Measurements from ENCODE around the gene CERS6.
"Not testable (repeated sequence)": the region's sequence is repeated elsewhere in the genome, so short reads cannot be mapped to it uniquely, and the experiment has no call there.

CERS6 gene

GRCh38 chr2:168502852-168503251 is 46.8 kb downstream of the CERS6 start:
- DNase-seq = not testable (repeated sequence)

- no peak for DNase-seq
These were observed 47.8 kb downstream of the CERS6 start for GRCh38 chr2:168503901-168504300.

GRCh38 chr2:168504323-168504722 is 48.3 kb downstream of the CERS6 start:
- DNase-seq = no peak

GRCh38 chr2:168510125-168510756 is 54.2 kb downstream of the CERS6 start:
- no peak for DNase-seq

GRCh38 chr2:168514692-168515091 is 58.6 kb downstream of the CERS6 start:
- no peak for DNase-seq

- no peak for DNase-seq
These were observed 59.4 kb downstream of the CERS6 start for GRCh38 chr2:168515502-168515901.

GRCh38 chr2:168517816-168518215 is 61.7 kb downstream of the CERS6 start:
- peak in 2 of 3 donors; percentile 29 to 62 for DNase-seq

- DNase-seq = peak; percentile 72 to 83 (median 81)
These were observed 62.5 kb downstream of the CERS6 start for GRCh38 chr2:168518555-168519066.

- no peak for DNase-seq
These were observed 63.6 kb downstream of the CERS6 start for GRCh38 chr2:168519534-168520308.

GRCh38 chr2:168521053-168521741 is 65.1 kb downstream of the CERS6 start:
- peak; percentile 21 to 41 (median 39) for DNase-seq

GRCh38 chr2:168522446-168522845 is 66.4 kb downstream of the CERS6 start:
- DNase-seq = no peak

GRCh38 chr2:168524005-168524404 is 67.9 kb downstream of the CERS6 start:
- DNase-seq = no peak

GRCh38 chr2:168525020-168525419 is 68.9 kb downstream of the CERS6 start:
- DNase-seq = no peak

- no peak for DNase-seq
These were observed 69.8 kb downstream of the CERS6 start for GRCh38 chr2:168525716-168526446.

- no peak for DNase-seq
These were observed 70.6 kb downstream of the CERS6 start for GRCh38 chr2:168526641-168527040.

GRCh38 chr2:168528016-168528415 is 71.9 kb downstream of the CERS6 start:
- no peak for DNase-seq

GRCh38 chr2:168528469-168528868 is 72.4 kb downstream of the CERS6 start:
- DNase-seq = peak in 1 of 3 donors; percentile 53

GRCh38 chr2:168529054-168529833 is 73.2 kb downstream of the CERS6 start:
- peak; percentile 16 to 45 (median 38) for DNase-seq

- DNase-seq = no peak
These were observed 74.0 kb downstream of the CERS6 start for GRCh38 chr2:168529900-168530561.

GRCh38 chr2:168530982-168531622 is 75.0 kb downstream of the CERS6 start:
- DNase-seq = peak; percentile 34 to 76 (median 67)

GRCh38 chr2:168534926-168535325 is 78.9 kb downstream of the CERS6 start:
- DNase-seq = no peak
